Sigmoid colon (tissue), 7 donors: ENCODE data around the gene USP54. TPM values are rescaled to one million over a fixed set of nuclear protein-coding genes. Genes with fewer than 3 reads are reported as not detected.

ENCODE experiments used
- DNase-seq: peaks from one replicate; pipeline ENCODE4 v3.0.0-alpha.2; 2019
- H3K27ac ChIP-seq, 4 donors: fragments of 200-600 bp; sonication (generic); one replicate each; pipeline ENCODE4 v1.5.1; 2016 to 2019; ENCODE audit warnings: mild to moderate bottlenecking in 1 of 4
- H3K27me3 ChIP-seq, 3 donors: fragments of 200-600 bp; sonication (generic); one replicate each; pipeline ENCODE4 v1.5.1; 2019; ENCODE audit warnings: mild to moderate bottlenecking in 1 of 3
- H3K36me3 ChIP-seq, 4 donors: fragments of 200-600 bp; sonication (generic); one replicate each; pipeline ENCODE4 v1.5.1; 2016 to 2019
- H3K4me1 ChIP-seq, 4 donors: fragments of 200-600 bp; sonication (generic); one replicate each; pipeline ENCODE4 v1.5.1; 2017 to 2019
- H3K4me3 ChIP-seq, 4 donors: fragments of 200-600 bp; sonication (generic); one replicate each; pipeline ENCODE4 v1.5.1; 2017 to 2019; ENCODE audit warnings: mild to moderate bottlenecking in 2 of 4, moderate library complexity in 1 of 4
- H3K9me3 ChIP-seq, 4 donors: fragments of 200-600 bp in 3 of 4; sonication (generic) in 3 of 4; one replicate each; pipeline versions ENCODE4 v1.5.1 to v1.6.1; 2013 to 2019
- CTCF ChIP-seq, 4 experiments: fragments of 450-650 bp in 3 of 4; fragments of 200-600 bp in 1 of 4; IDR thresholded peaks; one replicate each; pipeline ENCODE4 v1.5.1; 2016 to 2019; ENCODE audit warnings: antibody characterized with exemption in 4 of 4, mild to moderate bottlenecking in 3 of 4, moderate library complexity in 2 of 4
- EP300 ChIP-seq, 4 donors: sonication (generic); formaldehyde crosslinking; IDR thresholded peaks; one replicate each; pipeline ENCODE4 v1.6.1; 2017; ENCODE audit warnings: antibody characterized with exemption in 4 of 4
- POLR2A ChIP-seq, 2 donors: fragments of 450-650 bp; IDR thresholded peaks; one replicate each; pipeline ENCODE4 v1.6.1; 2016; ENCODE audit warnings: antibody characterized with exemption in 2 of 2, mild to moderate bottlenecking in 2 of 2, moderate library complexity in 2 of 2
- POLR2AphosphoS5 ChIP-seq, 4 donors: sonication (generic); formaldehyde crosslinking; IDR thresholded peaks; one replicate each; pipeline ENCODE4 v1.6.1; 2017; ENCODE audit warnings: antibody characterized with exemption in 4 of 4
- WGBS, 2 donors: extraction: QIAGEN DNeasy Blood & Tissue Kit; methylation state at CpG; one replicate each; pipeline ENCODE4 v1.1.7; 2013; 5-methylcytosine and 5-hydroxymethylcytosine counted together
- intact Hi-C: fragments of 100-400 bp; cut with DNase I; formaldehyde crosslinking; loops from one replicate; pipeline ENCODE4 v1.15.1; 2023
- polyA plus RNA-seq, 3 donors: library from polyadenylated mRNA; stranded (reverse); fragments of 200-250 nt; gene quantifications; one replicate each; pipeline ENCODE4 v1.2.3, GENCODE V29; 2013
- total RNA-seq, 4 donors: library from RNA; depleted of rRNA; stranded (reverse); fragments of >200 nt; gene quantifications; one replicate each; pipeline ENCODE4 v1.1.0, GENCODE V29; 2016
- donor health status: healthy with polysubstance abuse.
- donor health status: Bipolar disorder and iron deficiency.
- donor health status: healthy.

The USP54 gene
- total and polyA plus RNA-seq, 7 donors: 14.4 to 71.2 (median 30.8) TPM

GRCh38 chr10:73517166-73517888 is 73.8 kb downstream of the USP54 start:
- Histone ChIP-seq H3K9me3 (no peaks in the 10 kb centered on the region), H3K36me3 (peaks cover 28 to 98% (median 51%) of the 10 kb centered on the region in 4 donors), H3K27ac (no peak overlapping the region), H3K4me3 (no peak overlapping the region), H3K27me3 (no peaks in the 10 kb centered on the region), H3K4me1 (no peaks in the 10 kb centered on the region)
- TF ChIP-seq EP300 (IDR thresholded peaks at IDR 0.05) (no peak), CTCF (IDR thresholded peaks at IDR 0.05) (no peak), POLR2AphosphoS5 (IDR thresholded peaks at IDR 0.05) (no peak), POLR2A (IDR thresholded peaks at IDR 0.05) (no peak)
- intact Hi-C loops: no loop called here
- 92 to 94% methylated on average over 4 of the region's 4 CpGs for WGBS, 2 donors
- DNase-seq: no peak

DNA sequence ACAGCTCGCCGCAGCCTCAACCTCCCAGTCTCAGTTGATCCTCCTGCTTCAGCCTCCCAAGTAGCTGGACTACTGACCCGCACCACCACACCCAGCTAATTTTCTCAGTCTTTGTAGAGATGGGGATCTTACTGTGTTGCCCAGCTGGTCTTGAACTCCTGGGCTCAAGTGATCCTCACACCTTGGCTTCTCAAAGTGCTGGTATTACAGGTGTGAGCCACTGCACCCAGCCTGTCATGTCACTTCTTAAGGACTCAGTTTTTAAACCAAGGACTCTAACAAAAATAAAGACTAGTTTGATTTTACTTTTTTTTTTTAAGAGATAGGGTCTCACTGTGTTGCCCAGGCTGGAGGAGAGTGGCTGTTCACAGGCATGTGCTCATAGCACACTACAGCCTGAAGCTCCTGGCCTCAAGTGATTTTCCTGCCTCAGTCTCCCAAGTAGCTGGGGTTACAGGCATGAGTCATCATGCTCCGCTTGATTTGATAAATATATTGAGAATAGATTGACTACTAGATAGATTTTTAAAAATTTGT is 78.9 kb downstream of the USP54 start:
- no peak for DNase-seq
- peaks cover 8 to 52% (median 22%) of the 10 kb centered on the region in 4 donors for H3K36me3 ChIP-seq
- H3K27ac ChIP-seq: no peak overlapping the region
- no peak for TF ChIP-seq POLR2A (IDR thresholded peaks at IDR 0.05)
- TF ChIP-seq CTCF (IDR thresholded peaks at IDR 0.05): no peak
- H3K9me3 ChIP-seq: no peaks in the 10 kb centered on the region
- H3K4me3 ChIP-seq: no peak overlapping the region
- intact Hi-C loops: no loop called here
- H3K4me1 ChIP-seq: no peaks in the 10 kb centered on the region
- 97 to 99% methylated on average over 4 of the region's 4 CpGs for WGBS, 2 donors
- no peaks in the 10 kb centered on the region for H3K27me3 ChIP-seq

DNA sequence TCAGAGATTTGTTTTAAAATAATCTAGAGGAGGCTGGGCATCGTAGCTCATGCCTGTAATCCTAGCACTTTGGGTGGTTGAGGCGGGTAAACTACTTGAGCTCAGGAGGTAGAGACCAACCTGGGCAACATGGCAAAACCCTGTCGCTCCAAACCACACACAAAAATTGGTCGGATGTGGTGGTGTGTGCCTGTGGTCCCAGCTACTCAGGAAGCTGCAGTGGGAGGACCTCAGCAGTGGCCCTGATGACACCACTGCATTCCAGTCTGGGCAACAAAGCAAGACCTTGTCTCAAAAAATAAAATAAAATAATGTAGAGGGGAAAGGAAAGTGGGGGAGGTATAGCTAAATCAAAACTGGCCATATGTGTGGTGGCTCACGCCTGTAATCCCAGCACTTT is 81.4 kb downstream of the USP54 start:
- intact Hi-C loops: no loop called here

GRCh38 chr10:73506491-73506890 is 84.7 kb downstream of the USP54 start:
- Histone ChIP-seq H3K27ac (no peak overlapping the region), H3K36me3 (peaks cover 10 to 30% (median 16%) of the 10 kb centered on the region in 4 donors), H3K27me3 (no peaks in the 10 kb centered on the region), H3K9me3 (no peaks in the 10 kb centered on the region), H3K4me3 (no peak overlapping the region), H3K4me1 (no peaks in the 10 kb centered on the region)
- 87 to 88% methylated on average over 1 of the region's 1 CpG for WGBS, 2 donors
- no peak for DNase-seq
- intact Hi-C loops: no loop called here
- TF ChIP-seq POLR2A (IDR thresholded peaks at IDR 0.05) (no peak), EP300 (IDR thresholded peaks at IDR 0.05) (no peak), POLR2AphosphoS5 (IDR thresholded peaks at IDR 0.05) (no peak), CTCF (IDR thresholded peaks at IDR 0.05) (no peak)

More for the DNA sequence above, 81.4 kb downstream of the USP54 start:
- peaks cover 4 to 36% (median 13%) of the 10 kb centered on the region in 4 donors for H3K36me3 ChIP-seq
- H3K27ac ChIP-seq: no peak overlapping the region
- H3K4me1 ChIP-seq: no peaks in the 10 kb centered on the region
- no peaks in the 10 kb centered on the region for H3K27me3 ChIP-seq
- 85 to 94% methylated on average over 5 of the region's 5 CpGs for WGBS, 2 donors
- H3K9me3 ChIP-seq: no peaks in the 10 kb centered on the region
- no peak for TF ChIP-seq POLR2AphosphoS5 (IDR thresholded peaks at IDR 0.05)
- no peak for TF ChIP-seq EP300 (IDR thresholded peaks at IDR 0.05)
- no peak for TF ChIP-seq CTCF (IDR thresholded peaks at IDR 0.05)
- no peak for TF ChIP-seq POLR2A (IDR thresholded peaks at IDR 0.05)
- DNase-seq: no peak
- H3K4me3 ChIP-seq: no peak overlapping the region
